C4-2B (cell line): ENCODE results near the gene RAB4A.

Experiments used
- ZFX ChIP-seq: fragments of 450-650 bp; IDR thresholded peaks from 2 replicates; pipeline ENCODE4 v1.6.1; 2017
- TF ChIP-seq, protein P1 (sequence below): fragments of 450-650 bp; conservative IDR thresholded peaks from 2 replicates; pipeline ENCODE4 v1.5.1; 2017; ENCODE audit warnings: mild to moderate bottlenecking

DNA sequence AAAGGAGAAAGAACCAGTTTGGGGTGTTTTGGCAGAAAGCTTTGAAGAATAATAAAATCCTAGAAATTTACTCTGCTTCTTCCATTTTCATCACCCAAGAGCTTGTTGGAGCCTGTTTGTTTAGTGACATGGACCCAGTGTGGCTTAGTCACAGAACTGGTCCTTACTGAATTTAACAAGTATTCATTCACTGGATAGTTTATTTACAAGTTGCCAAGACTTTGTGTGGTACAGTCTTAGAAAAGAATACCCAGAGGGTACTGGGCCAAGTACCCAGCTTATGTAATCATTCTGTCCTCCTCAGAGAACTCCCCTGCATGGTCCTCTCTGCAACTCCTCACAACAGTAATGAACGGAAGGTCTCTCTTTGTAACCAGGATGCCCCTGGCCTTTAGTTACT lies 16.4 kb downstream of the RAB4A start:
- TF ChIP-seq, protein P1, sequence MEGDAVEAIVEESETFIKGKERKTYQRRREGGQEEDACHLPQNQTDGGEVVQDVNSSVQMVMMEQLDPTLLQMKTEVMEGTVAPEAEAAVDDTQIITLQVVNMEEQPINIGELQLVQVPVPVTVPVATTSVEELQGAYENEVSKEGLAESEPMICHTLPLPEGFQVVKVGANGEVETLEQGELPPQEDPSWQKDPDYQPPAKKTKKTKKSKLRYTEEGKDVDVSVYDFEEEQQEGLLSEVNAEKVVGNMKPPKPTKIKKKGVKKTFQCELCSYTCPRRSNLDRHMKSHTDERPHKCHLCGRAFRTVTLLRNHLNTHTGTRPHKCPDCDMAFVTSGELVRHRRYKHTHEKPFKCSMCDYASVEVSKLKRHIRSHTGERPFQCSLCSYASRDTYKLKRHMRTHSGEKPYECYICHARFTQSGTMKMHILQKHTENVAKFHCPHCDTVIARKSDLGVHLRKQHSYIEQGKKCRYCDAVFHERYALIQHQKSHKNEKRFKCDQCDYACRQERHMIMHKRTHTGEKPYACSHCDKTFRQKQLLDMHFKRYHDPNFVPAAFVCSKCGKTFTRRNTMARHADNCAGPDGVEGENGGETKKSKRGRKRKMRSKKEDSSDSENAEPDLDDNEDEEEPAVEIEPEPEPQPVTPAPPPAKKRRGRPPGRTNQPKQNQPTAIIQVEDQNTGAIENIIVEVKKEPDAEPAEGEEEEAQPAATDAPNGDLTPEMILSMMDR: no peak
- TF ChIP-seq ZFX: no peak
